ENCODE results near the gene SEC14L5.

The SEC14L5 gene

GRCh38 chr16:5062790-5063765, 104.9 kb downstream of the SEC14L5 start:
- H3K4me3 ChIP-seq (ENCODE audit: low read depth, low read length): no peak overlapping the region

GRCh38 chr16:5064915-5065314, 106.8 kb downstream of the SEC14L5 start:
- no peak overlapping the region for H3K4me3 ChIP-seq (ENCODE audit: low read depth, low read length)

- H3K4me3 ChIP-seq (ENCODE audit: low read depth, low read length): no peak overlapping the region
These were observed 107.2 kb downstream of the SEC14L5 start for GRCh38 chr16:5065326-5065725.

GRCh38 chr16:5065813-5066212, 107.7 kb downstream of the SEC14L5 start, which contains the start of gene C16orf89:
C16orf89 (minus strand) TSS chr16:5065956; CDS start chr16:5065908, 48 bp downstream.
- H3K4me3 ChIP-seq (ENCODE audit: low read depth, low read length): no peak within 1 kb of the TSS

- H3K4me3 ChIP-seq (ENCODE audit: low read depth, low read length): no peak overlapping the region
These were observed 108.4 kb downstream of the SEC14L5 start for GRCh38 chr16:5066511-5066910.
